D721Med (cell line): ENCODE data around the gene CABLES2.

Experiments used
- DNase-seq: peaks from one replicate; pipeline ENCODE4 v3.0.0; 2011; ENCODE audit warnings: low spot score; ENCODE audit not compliant: insufficient read length
- FAIRE-seq: peaks from 2 replicates; lab custom pipeline; 2011; peaks lifted over from hg19 to GRCh38; lab: Jason Lieb, UNC
- CTCF ChIP-seq: IDR thresholded peaks from 2 replicates; pipeline ENCODE4 v1.5.1; 2012; ENCODE audit warnings: mild to moderate bottlenecking, control low read depth; ENCODE audit not compliant: insufficient read depth; ENCODE audit errors: missing control alignments

Gene CABLES2

GRCh38 chr20:62359043-62359490 is 48.0 kb downstream of the CABLES2 start:
- TF ChIP-seq CTCF = no peak
- DNase-seq = no peak
- no peak for FAIRE-seq

DNA sequence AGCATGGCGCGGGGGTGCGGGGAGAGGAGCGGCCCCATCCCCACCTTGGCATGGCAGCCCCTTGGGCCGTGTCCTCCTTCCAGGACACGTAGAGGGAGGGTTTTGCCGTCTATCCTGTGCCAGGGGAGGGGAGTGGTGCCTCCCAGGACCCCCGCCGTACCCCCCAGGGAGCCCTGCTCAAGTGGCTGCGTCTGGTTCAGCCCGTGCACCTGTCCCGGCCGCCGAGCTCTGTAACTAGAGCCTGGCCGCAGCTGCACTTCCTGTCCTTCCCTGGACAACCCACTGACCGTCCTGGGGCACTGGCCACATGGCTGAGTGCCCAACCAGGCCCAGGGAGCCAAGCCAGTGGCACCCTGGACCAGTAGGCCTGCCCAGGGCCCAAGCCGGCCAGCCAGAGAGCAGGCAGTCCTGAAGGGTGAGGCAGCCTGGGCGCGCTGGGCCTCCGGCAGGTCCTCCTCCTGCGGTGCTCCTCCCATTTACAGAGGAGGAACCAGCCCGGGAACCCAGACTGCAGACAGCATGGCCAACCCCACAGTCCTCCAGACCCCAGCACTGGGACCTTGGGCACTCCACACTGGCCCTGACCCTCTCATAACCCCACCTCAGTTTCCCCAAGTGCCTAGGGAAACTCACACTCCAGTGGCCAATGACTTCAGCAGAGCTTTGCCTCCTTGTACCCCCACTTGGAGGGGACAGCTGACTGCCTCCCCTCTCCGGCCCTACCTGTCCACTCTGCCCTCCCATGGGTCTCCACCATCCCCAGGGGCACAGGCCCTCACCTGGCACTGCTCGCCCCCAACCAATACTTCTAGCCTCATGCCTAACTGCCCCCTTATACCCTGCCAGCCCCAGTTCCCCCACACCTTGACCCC is 48.7 kb downstream of the CABLES2 start:
- TF ChIP-seq CTCF = no peak
- FAIRE-seq (no peak), DNase-seq (no peak)

DNA sequence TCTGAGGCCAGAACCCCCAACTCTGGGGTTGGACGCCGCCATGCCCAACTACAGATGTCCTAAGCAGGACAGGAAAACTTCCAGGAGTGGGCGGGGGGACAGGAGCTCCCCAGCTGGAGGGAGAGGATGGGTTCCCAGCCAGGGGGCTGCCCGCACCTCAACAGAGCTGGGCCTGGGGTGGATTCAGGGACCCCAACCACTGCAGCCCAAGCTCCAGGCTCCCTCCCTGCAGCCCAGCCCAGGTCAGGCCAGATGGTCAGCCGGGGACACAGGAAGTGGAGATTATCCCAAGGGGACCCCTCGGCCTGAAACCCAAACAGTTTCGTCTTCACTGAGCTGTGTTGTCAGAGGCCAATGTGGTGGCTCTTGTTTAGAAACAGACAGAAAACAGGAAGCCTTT is 49.4 kb downstream of the CABLES2 start:
- FAIRE-seq (no peak), DNase-seq (no peak)
- TF ChIP-seq CTCF = no peak

GRCh38 chr20:62357187-62357667 is 49.9 kb downstream of the CABLES2 start:
- no peak for DNase-seq
- TF ChIP-seq CTCF = no peak
- FAIRE-seq = no peak

GRCh38 chr20:62356589-62357186 is 50.4 kb downstream of the CABLES2 start:
- DNase-seq (no peak), FAIRE-seq (no peak)
- no peak for TF ChIP-seq CTCF

GRCh38 chr20:62355878-62356588 is 51.1 kb downstream of the CABLES2 start:
- no peak for TF ChIP-seq CTCF
- no peak for FAIRE-seq
- DNase-seq = peak; percentile 75
